C4-2B (cell line): Measurements from ENCODE around the gene CCDC92.

ENCODE experiments used
- ZFX ChIP-seq: fragments of 450-650 bp; IDR thresholded peaks from 2 replicates; pipeline ENCODE4 v1.6.1; 2017
- TF ChIP-seq, protein P1 (sequence below): fragments of 450-650 bp; conservative IDR thresholded peaks from 2 replicates; pipeline ENCODE4 v1.5.1; 2017; ENCODE audit warnings: mild to moderate bottlenecking

- TF ChIP-seq, protein P1, sequence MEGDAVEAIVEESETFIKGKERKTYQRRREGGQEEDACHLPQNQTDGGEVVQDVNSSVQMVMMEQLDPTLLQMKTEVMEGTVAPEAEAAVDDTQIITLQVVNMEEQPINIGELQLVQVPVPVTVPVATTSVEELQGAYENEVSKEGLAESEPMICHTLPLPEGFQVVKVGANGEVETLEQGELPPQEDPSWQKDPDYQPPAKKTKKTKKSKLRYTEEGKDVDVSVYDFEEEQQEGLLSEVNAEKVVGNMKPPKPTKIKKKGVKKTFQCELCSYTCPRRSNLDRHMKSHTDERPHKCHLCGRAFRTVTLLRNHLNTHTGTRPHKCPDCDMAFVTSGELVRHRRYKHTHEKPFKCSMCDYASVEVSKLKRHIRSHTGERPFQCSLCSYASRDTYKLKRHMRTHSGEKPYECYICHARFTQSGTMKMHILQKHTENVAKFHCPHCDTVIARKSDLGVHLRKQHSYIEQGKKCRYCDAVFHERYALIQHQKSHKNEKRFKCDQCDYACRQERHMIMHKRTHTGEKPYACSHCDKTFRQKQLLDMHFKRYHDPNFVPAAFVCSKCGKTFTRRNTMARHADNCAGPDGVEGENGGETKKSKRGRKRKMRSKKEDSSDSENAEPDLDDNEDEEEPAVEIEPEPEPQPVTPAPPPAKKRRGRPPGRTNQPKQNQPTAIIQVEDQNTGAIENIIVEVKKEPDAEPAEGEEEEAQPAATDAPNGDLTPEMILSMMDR: no peak
- TF ChIP-seq ZFX: no peak
Measured at GRCh38 chr12:123997908-123998307, 25.3 kb upstream of the CCDC92 start.
